Activated naive CD4-positive, alpha-beta T cell treated with anti-CD3 and anti-CD28 coated beads, Interleukin-2, amount 50 U/mL, for 72 hours (primary cell): ENCODE measurements around the gene ZNF559. TPM values are rescaled to one million over a fixed set of nuclear protein-coding genes. Genes with fewer than 3 reads are reported as not detected.
"Not testable (repeated sequence)": the region's sequence is repeated elsewhere in the genome, so short reads cannot be mapped to it uniquely, and the experiment has no call there.

ENCODE experiments used
- ATAC-seq, 2 donors: fragments of 150-1000 bp; cut with Tn5 transposase; 2 replicates each; pipeline ENCODE4 v1.10.0; 2021; ENCODE audit warnings: mild to moderate bottlenecking in 2 of 2, moderate library complexity in 2 of 2
- DNase-seq, 2 donors: peaks; one replicate each; pipeline ENCODE4 v3.0.0; 2021 to 2022; ENCODE audit warnings: low spot score in 2 of 2
- H3K27ac Mint-ChIP-seq, 2 donors: one replicate each; pipeline ENCODE4 v1.8.0; 2022; ENCODE audit warnings: mild to moderate bottlenecking in 2 of 2, mixed read lengths in 2 of 2
- H3K36me3 Mint-ChIP-seq, 2 donors: one replicate each; pipeline ENCODE4 v1.8.0; 2022; ENCODE audit warnings: mixed read lengths in 2 of 2
- H3K9me3 Mint-ChIP-seq, 2 donors: one replicate each; pipeline ENCODE4 v1.8.0; 2022; ENCODE audit warnings: mixed read lengths in 2 of 2
- total RNA-seq, 2 donors: library from RNA; stranded (reverse); gene quantifications; one replicate each; pipeline ENCODE4 v1.2.3, GENCODE V29; 2022

Gene ZNF559
- 1 to 10 TPM; 8.2 to 9.2 TPM for total RNA-seq

DNA sequence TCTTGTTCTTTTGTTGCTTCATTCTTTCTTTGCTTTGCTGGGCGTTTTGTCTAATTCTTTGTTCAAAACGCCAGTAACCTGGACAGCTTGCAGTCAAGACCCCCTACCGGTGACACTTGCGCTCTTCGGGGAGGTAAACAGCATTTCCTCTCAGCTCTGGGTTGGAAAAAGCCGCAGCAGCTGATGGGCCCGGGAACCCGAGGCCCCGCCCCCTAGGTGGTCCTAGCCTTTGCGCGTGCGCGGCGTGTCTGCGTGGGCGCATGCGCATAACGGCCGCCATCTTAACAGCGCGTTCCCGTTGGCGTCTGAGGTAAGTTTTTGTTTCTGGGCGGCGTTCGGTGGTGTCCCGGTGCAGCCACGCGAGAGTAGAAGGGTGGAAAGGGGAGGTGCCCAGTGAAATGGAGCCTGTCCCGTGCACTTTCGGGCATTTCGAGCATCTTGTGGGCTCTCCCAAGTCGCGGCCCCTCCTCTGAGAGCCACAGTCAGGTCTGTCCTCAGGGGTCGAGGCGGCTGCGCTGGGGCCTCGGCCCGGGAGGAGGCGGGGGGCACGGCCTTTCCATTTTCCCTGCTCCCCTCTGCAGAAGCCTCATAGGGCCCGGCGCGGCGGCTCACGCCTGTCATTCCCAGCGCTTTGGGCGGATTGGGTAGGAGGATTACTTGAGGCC lies at the start of gene ZNF559:
ZNF559 (plus strand) TSS at position 261 of the 665 bp plus-strand sequence. CDS start 14,371 bp downstream, outside the sequence.
- Mint-ChIP-seq H3K9me3 (peaks cover 23 to 27% of the 10 kb centered on the region in 2 donors), H3K36me3 (peaks cover 47 to 60% of the 10 kb centered on the region in 2 donors), H3K27ac (peak within 1 kb of the TSS; percentile 93 to 94)
- ATAC-seq (peak; percentile 96 to 99), DNase-seq (peak; percentile 96 to 97)

DNA sequence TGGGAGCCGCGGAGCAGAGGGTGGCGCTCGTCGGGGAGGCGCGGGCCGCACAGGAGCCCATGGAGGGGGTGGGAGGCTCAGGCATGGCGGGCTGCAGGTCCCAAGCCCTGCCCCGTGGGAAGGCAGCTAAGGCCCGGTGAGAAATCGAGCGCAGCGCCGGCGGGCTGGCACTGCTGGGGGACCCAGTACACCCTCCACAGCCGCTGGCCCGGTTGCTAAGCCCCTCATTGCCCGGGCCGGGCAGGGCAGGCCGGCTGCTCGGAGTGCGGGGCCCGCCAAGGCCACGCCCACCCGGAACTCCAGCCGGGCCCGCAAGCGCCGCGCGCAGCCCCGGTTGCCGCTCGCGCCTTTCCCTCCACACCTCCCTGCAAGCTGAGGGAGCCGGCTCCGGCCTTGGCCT lies 40.5 kb upstream of the ZNF559 start:
- ATAC-seq, H3K27ac Mint-ChIP-seq: not testable (repeated sequence)
- H3K9me3 Mint-ChIP-seq: peaks cover 43 to 51% of the 10 kb centered on the region in 2 donors
- peak in 1 of 2 donors; percentile 9 for DNase-seq
- peaks cover 37 to 57% of the 10 kb centered on the region in 2 donors for H3K36me3 Mint-ChIP-seq

DNA sequence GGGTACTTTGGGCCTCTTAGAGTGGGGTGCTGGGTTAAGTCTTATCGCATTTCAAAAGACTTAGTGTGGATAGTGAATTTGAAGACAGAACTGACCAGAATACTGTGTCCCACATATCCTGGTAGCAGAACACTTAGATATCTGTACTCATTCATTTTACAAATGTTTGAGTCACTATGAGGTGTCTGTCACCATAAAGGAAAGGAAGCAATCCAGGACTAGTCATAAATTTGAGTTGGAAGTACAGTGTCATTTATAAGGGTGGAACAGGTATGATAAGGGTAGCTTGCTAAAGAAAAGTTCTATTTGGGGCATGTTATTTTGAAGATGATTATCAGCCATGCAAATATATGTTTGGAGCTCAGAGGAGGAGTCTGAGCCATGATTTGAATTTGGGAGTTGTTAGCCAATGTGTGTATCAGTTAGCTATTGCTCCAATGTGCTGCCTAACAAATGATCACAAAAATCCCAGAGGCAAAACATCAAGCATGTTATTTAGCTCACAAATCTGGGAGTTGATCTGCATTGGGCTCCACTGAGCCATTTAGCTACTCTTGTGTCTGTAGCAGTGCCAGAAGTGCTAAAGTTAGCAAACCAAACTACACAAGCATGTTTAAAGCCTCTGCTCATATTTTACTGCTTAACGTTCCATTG lies 34.6 kb upstream of the ZNF559 start:
- H3K9me3 Mint-ChIP-seq: peaks cover 29 to 35% of the 10 kb centered on the region in 2 donors
- H3K27ac Mint-ChIP-seq: no peak overlapping the region
- H3K36me3 Mint-ChIP-seq: peaks cover 37 to 58% of the 10 kb centered on the region in 2 donors
- ATAC-seq (no peak), DNase-seq (no peak)

DNA sequence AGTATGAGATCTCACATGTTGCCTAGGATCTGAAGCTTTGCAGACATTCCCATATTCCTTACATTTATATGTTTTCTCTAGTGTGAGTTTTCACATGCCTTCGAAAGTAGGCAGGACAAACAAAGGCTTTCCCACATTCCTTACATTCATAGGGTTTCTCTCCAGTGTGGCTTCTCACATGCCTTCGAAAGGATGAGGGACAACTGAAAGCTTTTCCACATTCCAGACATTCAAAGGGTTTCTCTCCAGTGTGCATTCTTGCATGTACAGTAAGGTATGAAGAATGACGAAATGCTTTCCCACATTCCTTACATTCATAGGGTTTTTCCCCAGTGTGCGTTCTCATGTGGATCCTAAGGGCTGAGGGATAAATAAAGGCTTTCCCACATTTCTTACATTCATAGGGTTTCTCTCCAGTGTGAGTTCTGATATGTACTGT lies 28.5 kb upstream of the ZNF559 start:
- peaks cover 27 to 35% of the 10 kb centered on the region in 2 donors for H3K9me3 Mint-ChIP-seq
- no peak for DNase-seq
- H3K36me3 Mint-ChIP-seq: peaks cover 75 to 88% of the 10 kb centered on the region in 2 donors
- ATAC-seq: no peak
- H3K27ac Mint-ChIP-seq: no peak overlapping the region

DNA sequence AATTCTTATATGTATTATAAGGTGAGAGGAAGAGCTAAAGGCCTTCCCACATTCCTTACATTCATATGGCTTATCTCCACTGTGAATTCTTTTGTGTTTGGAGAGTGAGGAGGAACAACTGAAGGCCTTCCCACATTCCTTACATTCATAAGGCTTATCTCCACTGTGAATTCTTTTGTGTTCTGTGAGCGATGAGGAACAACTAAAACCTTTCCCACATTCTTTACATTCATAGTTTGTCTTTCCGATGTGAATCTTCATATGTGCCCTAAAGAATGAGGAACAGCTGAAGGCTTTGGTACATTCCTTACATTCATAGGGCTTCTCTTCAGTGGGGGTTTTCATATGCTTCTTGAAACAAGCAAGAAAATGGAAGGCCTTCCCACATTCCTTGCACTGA lies 27.6 kb upstream of the ZNF559 start:
- no peak for ATAC-seq
- DNase-seq: no peak
- Mint-ChIP-seq H3K36me3 (peaks cover 82 to 94% of the 10 kb centered on the region in 2 donors), H3K27ac (no peak overlapping the region), H3K9me3 (peaks cover 36 to 44% of the 10 kb centered on the region in 2 donors)

DNA sequence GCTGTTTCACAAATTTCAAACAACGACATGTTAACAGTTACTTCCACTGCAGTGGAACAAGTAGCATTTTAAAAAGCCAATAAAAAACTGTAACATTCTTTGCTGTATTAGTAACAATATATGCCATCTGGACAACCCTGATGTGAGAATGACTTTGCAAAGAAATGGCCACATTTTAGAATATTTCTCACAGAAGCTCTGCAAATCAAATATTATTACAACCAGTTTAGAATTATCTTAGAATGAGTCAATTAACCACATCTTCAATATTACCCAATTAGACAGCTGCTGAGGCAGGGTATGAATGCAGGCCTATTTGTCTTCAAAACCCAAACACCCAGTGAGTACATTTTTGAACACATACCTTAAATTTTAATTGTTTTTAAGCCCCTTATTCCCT lies 17.5 kb upstream of the ZNF559 start:
- peaks cover 39 to 62% of the 10 kb centered on the region in 2 donors for H3K36me3 Mint-ChIP-seq
- peaks cover 14 to 17% of the 10 kb centered on the region in 2 donors for H3K9me3 Mint-ChIP-seq
- ATAC-seq (no peak), DNase-seq (no peak)
- H3K27ac Mint-ChIP-seq: no peak overlapping the region

DNA sequence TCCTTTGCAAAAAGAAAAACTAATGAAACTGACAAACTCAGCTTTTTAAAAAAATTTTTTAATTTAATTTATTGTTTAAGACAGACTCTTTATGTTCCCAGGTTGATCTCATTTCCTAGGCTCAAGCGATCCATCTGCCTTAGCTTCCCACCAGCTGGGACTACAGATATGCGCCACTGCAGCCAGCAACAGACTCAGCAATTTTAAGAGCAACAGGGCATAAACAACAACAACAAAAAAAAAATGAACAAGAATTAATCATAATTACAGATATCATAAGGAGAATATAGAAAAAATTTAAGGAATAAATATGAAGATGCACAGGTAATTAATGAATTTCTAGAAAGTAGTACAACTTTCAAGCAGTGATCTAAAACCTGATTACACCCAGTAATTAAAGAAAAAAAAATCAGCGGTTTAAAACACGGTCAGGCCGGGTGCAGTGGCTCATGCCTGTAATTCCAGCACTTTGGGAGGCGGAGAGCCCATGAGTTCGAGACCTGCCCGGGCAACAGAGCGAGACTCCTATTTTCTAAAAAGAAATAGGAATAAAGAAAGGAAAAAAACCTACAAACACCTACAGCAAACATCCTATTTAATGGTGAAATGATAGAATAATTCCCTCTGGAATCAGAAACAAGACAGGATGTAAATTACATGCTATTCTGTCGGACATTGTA lies 15.7 kb upstream of the ZNF559 start:
- Mint-ChIP-seq H3K27ac (peak overlapping the region; percentile 89 to 91), H3K9me3 (peaks cover 6 to 15% of the 10 kb centered on the region in 2 donors), H3K36me3 (peaks cover 25 to 54% of the 10 kb centered on the region in 2 donors)
- DNase-seq (no peak), ATAC-seq (no peak)

DNA sequence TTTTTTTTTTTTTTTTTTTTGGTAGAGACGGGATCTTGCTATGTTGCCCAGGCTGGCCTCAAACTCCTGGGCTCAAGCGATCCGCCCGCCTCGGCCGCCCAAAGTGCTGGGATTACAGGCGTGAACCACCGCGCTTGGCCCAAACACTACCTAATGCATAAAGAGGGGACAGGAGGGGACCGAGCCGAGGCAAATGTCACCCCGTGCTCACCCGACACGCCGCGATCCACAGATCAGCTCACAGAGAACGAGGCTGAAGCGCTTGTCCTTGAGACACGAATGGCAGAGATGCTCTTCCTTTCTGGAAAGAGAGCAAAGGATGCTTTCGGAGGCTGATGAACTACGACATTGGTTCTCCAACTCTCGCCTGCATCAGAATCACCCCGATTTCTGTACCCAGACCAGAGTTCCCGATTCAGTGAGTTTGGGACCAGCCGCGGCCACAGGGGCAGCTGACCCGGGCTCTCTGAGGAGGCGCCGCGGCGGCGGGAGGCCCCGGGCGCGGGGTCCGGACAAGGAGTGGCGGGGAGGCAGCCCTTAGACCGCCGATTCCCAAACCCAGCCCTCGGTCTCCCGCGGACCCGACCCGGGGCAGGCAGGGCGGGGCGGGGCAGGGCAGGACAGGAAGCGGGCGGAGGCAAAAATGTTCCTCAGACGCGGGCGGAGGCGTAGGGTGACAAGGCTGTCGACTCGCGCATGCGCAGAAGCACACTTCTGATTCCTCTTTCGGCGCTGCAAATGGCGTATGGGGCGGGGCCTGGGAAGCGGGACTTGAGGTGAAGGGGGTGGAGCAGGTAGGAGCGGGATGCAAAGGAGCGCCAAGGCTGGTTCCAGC lies 14.6 kb upstream of the ZNF559 start, which contains the start of gene ZNF699:
ZNF699 (minus strand) TSS at position 700 of the 835 bp plus-strand sequence. CDS start 4,719 bp downstream, outside the sequence.
- H3K9me3 Mint-ChIP-seq: peaks cover 6 to 12% of the 10 kb centered on the region in 2 donors
- peak within 1 kb of the TSS; percentile 91 to 98 for H3K27ac Mint-ChIP-seq
- peak; percentile 96 to 98 for DNase-seq
- peak; percentile 90 to 93 for ATAC-seq
- peaks cover 23 to 46% of the 10 kb centered on the region in 2 donors for H3K36me3 Mint-ChIP-seq

DNA sequence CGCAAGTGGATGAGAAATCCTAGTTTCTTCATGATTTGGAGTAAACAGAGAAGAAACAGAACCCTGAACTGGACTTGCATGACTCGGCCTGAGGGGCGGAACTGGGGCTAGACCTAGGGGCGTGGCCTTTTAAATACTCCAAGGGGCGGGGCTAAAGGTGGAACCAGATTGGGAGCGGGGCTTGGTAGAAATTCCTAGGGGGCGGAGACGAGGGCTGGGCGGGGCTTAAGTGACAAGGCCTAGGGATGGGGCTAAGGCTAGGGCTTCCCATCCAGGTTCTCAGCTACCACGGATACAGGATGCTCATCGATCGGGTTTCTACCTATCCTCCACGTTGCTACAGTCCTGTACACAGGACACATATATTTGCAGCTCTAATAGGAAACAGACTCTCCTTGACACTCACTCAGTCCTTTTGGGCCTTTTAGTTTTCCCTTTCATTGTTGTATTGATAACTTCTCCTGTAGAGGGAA lies 14.0 kb upstream of the ZNF559 start:
- Mint-ChIP-seq H3K36me3 (peaks cover 21 to 42% of the 10 kb centered on the region in 2 donors), H3K9me3 (peaks cover 6 to 14% of the 10 kb centered on the region in 2 donors), H3K27ac (peak overlapping the region; percentile 91 to 98)
- ATAC-seq (peak; percentile 79), DNase-seq (no peak)

DNA sequence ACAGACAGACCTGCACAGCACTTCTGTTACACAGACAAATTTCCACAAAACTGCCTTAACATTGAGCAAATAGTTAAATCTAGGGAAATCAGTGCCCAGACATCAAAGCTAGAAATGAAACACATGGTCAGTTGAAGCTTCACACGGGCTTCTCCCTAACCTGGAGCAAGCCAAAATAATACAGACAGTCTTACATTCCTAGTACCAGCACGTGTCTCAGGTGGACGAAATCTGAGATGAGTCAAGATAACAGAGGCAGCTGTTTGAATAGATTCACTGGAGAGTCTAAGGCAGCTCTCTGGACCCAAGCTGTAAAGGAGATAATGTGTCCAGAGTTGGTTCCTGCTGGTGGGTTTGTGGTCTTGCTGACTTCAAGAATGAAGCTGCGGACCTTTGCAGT lies 10.2 kb upstream of the ZNF559 start:
- Mint-ChIP-seq H3K27ac (no peak overlapping the region), H3K9me3 (peaks cover 9 to 23% of the 10 kb centered on the region in 2 donors), H3K36me3 (peaks cover 24 to 43% of the 10 kb centered on the region in 2 donors)
- no peak for ATAC-seq
- DNase-seq: no peak

DNA sequence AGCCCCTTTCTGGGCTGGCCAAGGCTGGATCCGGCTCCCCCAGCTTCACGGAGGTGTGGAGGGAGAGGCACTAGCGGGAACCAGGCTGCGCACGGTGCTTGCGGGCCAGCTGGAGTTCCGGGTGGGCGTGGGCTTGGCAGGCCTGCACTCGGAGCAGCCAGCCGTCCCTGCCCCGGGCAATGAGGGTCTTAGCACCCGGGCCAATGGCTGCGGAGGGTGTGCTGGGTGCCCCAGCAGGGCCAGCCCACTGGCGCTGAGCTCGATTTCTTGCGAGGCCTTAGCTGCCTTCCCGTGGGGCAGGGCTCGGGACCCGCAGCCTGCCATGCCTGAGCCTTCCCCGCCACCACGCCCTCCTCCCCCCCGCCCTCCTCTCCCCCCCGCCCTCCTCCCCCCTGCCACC lies 2.6 kb upstream of the ZNF559 start:
- no peak for DNase-seq

DNA sequence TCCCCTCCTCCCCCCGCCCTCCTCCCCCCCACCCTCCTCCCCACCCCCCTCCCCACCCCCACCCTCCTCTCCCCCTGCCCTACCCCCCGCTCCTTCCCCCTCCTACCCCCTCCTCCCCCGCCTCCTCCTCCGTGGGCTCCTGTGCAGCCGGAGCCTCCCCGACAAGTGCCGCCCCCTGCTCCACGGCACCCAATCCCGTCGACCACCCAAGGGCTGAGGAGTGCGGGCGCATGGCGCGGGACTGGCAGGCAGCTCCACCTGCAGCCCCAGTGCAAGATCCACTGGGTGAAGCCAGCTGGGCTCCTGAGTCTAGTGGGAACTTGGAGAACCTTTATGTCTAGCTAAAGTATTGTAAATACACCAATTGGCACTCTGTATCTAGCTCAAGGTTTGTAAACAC lies 2.2 kb upstream of the ZNF559 start:
- H3K36me3 Mint-ChIP-seq: peaks cover 34 to 43% of the 10 kb centered on the region in 2 donors
- not testable (repeated sequence) for DNase-seq, ATAC-seq, H3K27ac Mint-ChIP-seq
- peaks cover 17 to 19% of the 10 kb centered on the region in 2 donors for H3K9me3 Mint-ChIP-seq

More for the DNA sequence above, 2.6 kb upstream of the ZNF559 start:
- Mint-ChIP-seq H3K27ac (no peak overlapping the region), H3K9me3 (peaks cover 17 to 19% of the 10 kb centered on the region in 2 donors), H3K36me3 (peaks cover 34 to 41% of the 10 kb centered on the region in 2 donors)
- no peak for ATAC-seq

DNA sequence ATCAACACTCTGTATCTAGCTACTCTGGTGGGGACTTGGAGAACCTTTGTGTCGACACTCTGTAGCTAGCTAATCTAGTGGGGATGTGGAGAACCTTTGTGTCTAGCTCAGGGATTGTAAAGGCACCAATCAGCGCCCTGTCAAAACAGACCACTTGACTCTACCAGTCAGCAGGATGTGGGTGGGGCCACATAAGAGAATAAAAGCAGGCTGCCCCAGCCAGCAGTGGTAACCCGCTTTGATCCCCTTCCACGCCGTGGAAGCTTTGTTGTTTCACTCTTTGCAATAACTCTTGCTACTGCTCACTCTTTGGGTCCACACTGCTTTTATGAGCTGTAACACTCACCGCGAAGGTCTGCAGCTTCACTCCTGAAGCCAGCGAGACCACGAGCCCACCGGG lies 1.8 kb upstream of the ZNF559 start:
- not testable (repeated sequence) for DNase-seq, ATAC-seq
- peak overlapping the region in 1 of 2 donors; percentile 94 for H3K27ac Mint-ChIP-seq
- H3K9me3 Mint-ChIP-seq: peaks cover 17 to 19% of the 10 kb centered on the region in 2 donors
- H3K36me3 Mint-ChIP-seq: peaks cover 34 to 44% of the 10 kb centered on the region in 2 donors

DNA sequence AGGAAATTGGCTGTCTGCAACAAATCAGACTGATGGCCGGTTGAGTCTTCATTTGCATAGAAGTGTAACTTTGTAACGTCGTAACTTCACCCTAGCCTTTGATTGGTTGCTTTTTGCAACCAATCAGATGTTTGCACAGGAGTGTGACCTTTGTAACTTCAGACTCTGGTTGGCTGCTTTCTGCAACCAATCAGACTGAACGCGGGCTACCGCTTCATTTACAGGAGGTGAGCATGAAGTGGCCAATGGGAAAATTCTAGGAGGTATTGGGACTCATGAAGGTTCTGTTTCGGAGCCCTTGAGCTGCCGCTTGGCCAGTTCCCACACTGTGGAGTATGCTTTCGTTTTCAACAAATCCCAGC lies 441 bp upstream of the ZNF559 start:
- H3K9me3 Mint-ChIP-seq: peaks cover 23 to 27% of the 10 kb centered on the region in 2 donors
- peak overlapping the region; percentile 93 to 94 for H3K27ac Mint-ChIP-seq
- DNase-seq: peak in 1 of 2 donors; percentile 80
- peaks cover 43 to 57% of the 10 kb centered on the region in 2 donors for H3K36me3 Mint-ChIP-seq
- ATAC-seq: peak; percentile 64 to 78

DNA sequence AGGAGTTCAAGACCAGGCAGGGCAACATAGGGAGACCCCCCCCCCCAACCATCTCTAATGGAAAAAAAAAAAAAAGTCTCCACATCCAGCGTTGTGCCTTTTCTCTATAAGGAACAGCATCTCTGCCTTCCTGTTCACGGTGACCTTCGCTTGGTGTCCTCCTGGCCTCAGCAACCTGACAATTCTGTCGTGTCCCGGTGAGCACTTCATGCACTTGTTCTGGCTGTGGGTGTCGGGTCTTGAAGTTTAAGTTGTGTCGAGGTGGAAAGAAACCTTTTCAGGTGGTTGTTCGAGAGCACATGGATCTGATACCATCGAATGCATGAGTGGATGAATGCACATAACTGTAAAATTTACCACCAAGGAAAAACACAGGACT lies 594 bp downstream of the ZNF559 start:
- H3K27ac Mint-ChIP-seq: peak overlapping the region; percentile 80 to 94
- DNase-seq (no peak), ATAC-seq (no peak)
- H3K9me3 Mint-ChIP-seq: peaks cover 23 to 27% of the 10 kb centered on the region in 2 donors
- peaks cover 50 to 64% of the 10 kb centered on the region in 2 donors for H3K36me3 Mint-ChIP-seq

DNA sequence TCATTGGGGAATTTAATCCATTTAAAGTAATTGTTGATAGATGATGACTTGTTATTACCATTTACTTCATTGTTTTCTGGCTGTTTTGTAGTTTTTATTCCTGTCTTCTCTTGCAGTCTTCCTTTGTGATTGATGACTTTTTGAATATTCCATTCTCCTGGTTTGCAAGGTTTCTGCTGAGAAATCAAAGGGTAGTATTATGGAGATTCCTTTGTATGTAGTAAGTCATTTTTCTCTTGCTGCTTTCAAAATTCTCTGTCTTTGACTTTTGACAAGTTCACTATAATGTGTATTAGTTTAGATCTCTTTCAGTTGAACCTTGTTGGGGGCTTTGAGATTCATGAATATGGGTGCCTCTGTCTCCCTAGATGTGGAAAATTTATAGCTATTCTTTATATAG lies 6.0 kb downstream of the ZNF559 start:
- Mint-ChIP-seq H3K9me3 (peaks cover 30 to 34% of the 10 kb centered on the region in 2 donors), H3K27ac (no peak overlapping the region), H3K36me3 (peaks cover 64 to 81% of the 10 kb centered on the region in 2 donors)
- ATAC-seq: no peak
- no peak for DNase-seq
